Activated naive CD4-positive, alpha-beta T cell treated with anti-CD3 and anti-CD28 coated beads for 36 hours (primary cell): Measurements from ENCODE around the gene PLPPR3. TPM values are rescaled to one million over a fixed set of nuclear protein-coding genes. Genes with fewer than 3 reads are reported as not detected.
"Not testable (repeated sequence)": the region's sequence is repeated elsewhere in the genome, so short reads cannot be mapped to it uniquely, and the experiment has no call there.

Source experiments
- CTCF ChIA-PET: fragments of 350-600 bp; sonication (Branson Sonifier 250); formaldehyde crosslinking; loops from one replicate; lab custom pipeline; 2021; ENCODE audit warnings: antibody characterized with exemption; lab: Charles Lee
- DNase-seq: peaks from one replicate; pipeline ENCODE4 v3.0.0-alpha.2; 2020
- H3K27ac Mint-ChIP-seq: one replicate; pipeline ENCODE4 v1.8.0; 2021; ENCODE audit warnings: mild to moderate bottlenecking, mixed read lengths
- H3K27me3 Mint-ChIP-seq: one replicate; pipeline ENCODE4 v1.8.0; 2021; ENCODE audit warnings: low read depth, mixed read lengths
- H3K36me3 Mint-ChIP-seq: one replicate; pipeline ENCODE4 v1.8.0; 2021; ENCODE audit warnings: low read depth, mixed read lengths
- H3K4me1 Mint-ChIP-seq: one replicate; pipeline ENCODE4 v1.8.0; 2021; ENCODE audit warnings: low read depth, mixed read lengths
- H3K4me3 Mint-ChIP-seq: one replicate; pipeline ENCODE4 v1.8.0; 2021; ENCODE audit warnings: mild to moderate bottlenecking, moderate library complexity, mixed read lengths
- H3K9me3 Mint-ChIP-seq: one replicate; pipeline ENCODE4 v1.8.0; 2021; ENCODE audit warnings: mixed read lengths
- intact Hi-C: fragments of 100-400 bp; cut with micrococcal nuclease; formaldehyde crosslinking; loops from one replicate; pipeline ENCODE4 v1.15.1; 2023
- total RNA-seq, 2 experiments: library from RNA; stranded (reverse); gene quantifications; one replicate each; pipeline ENCODE4 v1.2.3, GENCODE V29; 2021

The PLPPR3 gene
- total RNA-seq, 2 experiments from 2014 or later: not detected

GRCh38 chr19:861756-862580 is 40.2 kb upstream of the PLPPR3 start:
- H3K4me3 Mint-ChIP-seq: peak overlapping the region; percentile 51
- H3K4me1 Mint-ChIP-seq: peaks cover 13% of the 10 kb centered on the region
- intact Hi-C loops: loop anchor here (1.0 to 2.0 kb wide), 3 partner anchors 65 to 123 kb away; partner anchors contain the start of genes PTBP1 and WDR18
- peaks cover 6% of the 10 kb centered on the region for H3K27me3 Mint-ChIP-seq
- H3K9me3 Mint-ChIP-seq: no peaks in the 10 kb centered on the region
- CTCF ChIA-PET: interaction anchor here (2.5 to 3.6 kb wide), 2 partner anchors 53 to 58 kb away, joined by 21 to 23 read pairs; partner anchors contain the start of gene KISS1R
- no peaks in the 10 kb centered on the region for H3K36me3 Mint-ChIP-seq
- peak; percentile 74 for DNase-seq
- H3K27ac Mint-ChIP-seq: no peak overlapping the region

GRCh38 chr19:861141-861755 is 39.5 kb upstream of the PLPPR3 start:
- Mint-ChIP-seq H3K27ac (no peak overlapping the region), H3K4me1 (peaks cover 13% of the 10 kb centered on the region), H3K27me3 (peaks cover 6% of the 10 kb centered on the region), H3K9me3 (no peaks in the 10 kb centered on the region), H3K4me3 (no peak overlapping the region), H3K36me3 (no peaks in the 10 kb centered on the region)
- intact Hi-C loops: no loop called here
- DNase-seq: no peak
- CTCF ChIA-PET: no interaction called here

- Mint-ChIP-seq H3K36me3 (no peaks in the 10 kb centered on the region), H3K27ac (no peak within 1 kb of the TSS), H3K9me3 (no peaks in the 10 kb centered on the region), H3K27me3 (peaks cover 6% of the 10 kb centered on the region), H3K4me3 (peak within 1 kb of the TSS; percentile 27), H3K4me1 (peaks cover 13% of the 10 kb centered on the region)
- DNase-seq: no peak
- CTCF ChIA-PET: interaction anchor here (0.6 to 1.5 kb wide), 2 partner anchors 24 to 86 kb away, joined by 3 to 4 read pairs; no protein-coding TSS in a partner anchor
- intact Hi-C loops: no loop called here
Observed at GRCh38 chr19:858868-859843, 37.4 kb upstream of the PLPPR3 start, which contains the start of gene CFD. CFD (plus strand) TSS chr19:859664; CDS start chr19:859690, 26 bp downstream.

GRCh38 chr19:858284-858683 is 36.5 kb upstream of the PLPPR3 start:
- DNase-seq: no peak
- no peaks in the 10 kb centered on the region for H3K36me3 Mint-ChIP-seq
- H3K27me3 Mint-ChIP-seq: peaks cover 3% of the 10 kb centered on the region
- H3K4me3 Mint-ChIP-seq: no peak overlapping the region
- CTCF ChIA-PET: interaction anchor here (0.6 to 1.5 kb wide), 2 partner anchors 24 to 85 kb away, joined by 3 to 4 read pairs; no protein-coding TSS in a partner anchor
- peaks cover 6% of the 10 kb centered on the region for H3K4me1 Mint-ChIP-seq
- no peak overlapping the region for H3K27ac Mint-ChIP-seq
- intact Hi-C loops: no loop called here
- H3K9me3 Mint-ChIP-seq: no peaks in the 10 kb centered on the region

GRCh38 chr19:855566-856120 is 33.9 kb upstream of the PLPPR3 start:
- Mint-ChIP-seq H3K27me3 (peaks cover 6% of the 10 kb centered on the region), H3K4me1 (no peaks in the 10 kb centered on the region), H3K27ac (no peak overlapping the region), H3K36me3 (no peaks in the 10 kb centered on the region), H3K4me3 (no peak overlapping the region), H3K9me3 (no peaks in the 10 kb centered on the region)
- CTCF ChIA-PET: interaction anchor here (0.9 to 1.1 kb wide), 2 partner anchors 9 to 141 kb away, joined by 3 read pairs; no protein-coding TSS in a partner anchor
- intact Hi-C loops: no loop called here
- DNase-seq: no peak

GRCh38 chr19:855142-855541 is 33.4 kb upstream of the PLPPR3 start:
- H3K4me3 Mint-ChIP-seq: no peak overlapping the region
- DNase-seq: no peak
- intact Hi-C loops: no loop called here
- CTCF ChIA-PET: no interaction called here
- H3K27ac Mint-ChIP-seq: no peak overlapping the region
- H3K27me3 Mint-ChIP-seq: peaks cover 7% of the 10 kb centered on the region
- H3K4me1 Mint-ChIP-seq: no peaks in the 10 kb centered on the region
- H3K9me3 Mint-ChIP-seq: no peaks in the 10 kb centered on the region
- H3K36me3 Mint-ChIP-seq: no peaks in the 10 kb centered on the region

GRCh38 chr19:854549-854948 is 32.8 kb upstream of the PLPPR3 start:
- H3K4me1 Mint-ChIP-seq: no peaks in the 10 kb centered on the region
- DNase-seq: no peak
- no peaks in the 10 kb centered on the region for H3K9me3 Mint-ChIP-seq
- peaks cover 13% of the 10 kb centered on the region for H3K27me3 Mint-ChIP-seq
- no peak overlapping the region for H3K4me3 Mint-ChIP-seq
- H3K36me3 Mint-ChIP-seq: no peaks in the 10 kb centered on the region
- H3K27ac Mint-ChIP-seq: no peak overlapping the region
- CTCF ChIA-PET: interaction anchor here (0.7 kb wide), 1 partner anchor 117 kb away, joined by 3 read pairs; no protein-coding TSS in a partner anchor
- intact Hi-C loops: no loop called here

- CTCF ChIA-PET, intact Hi-C loops, H3K36me3 Mint-ChIP-seq, DNase-seq, H3K4me1 Mint-ChIP-seq, H3K4me3 Mint-ChIP-seq, H3K27ac Mint-ChIP-seq, H3K9me3 Mint-ChIP-seq: not testable (repeated sequence)
- peaks cover 16% of the 10 kb centered on the region for H3K27me3 Mint-ChIP-seq
Observed at GRCh38 chr19:853614-854220, 32.0 kb upstream of the PLPPR3 start.

- intact Hi-C loops: no loop called here
- no peaks in the 10 kb centered on the region for H3K9me3 Mint-ChIP-seq
- CTCF ChIA-PET: no interaction called here
- no peak overlapping the region for H3K4me3 Mint-ChIP-seq
- no peaks in the 10 kb centered on the region for H3K36me3 Mint-ChIP-seq
- no peak for DNase-seq
- H3K27ac Mint-ChIP-seq: no peak overlapping the region
- H3K4me1 Mint-ChIP-seq: no peaks in the 10 kb centered on the region
- H3K27me3 Mint-ChIP-seq: peaks cover 21% of the 10 kb centered on the region
Observed at GRCh38 chr19:853014-853585, 31.3 kb upstream of the PLPPR3 start.

GRCh38 chr19:852136-853013 is 30.6 kb upstream of the PLPPR3 start, which contains the start of gene ELANE:
ELANE (plus strand) TSS chr19:852303; CDS start chr19:852329, 26 bp downstream.
- intact Hi-C loops: no loop called here

More at GRCh38 chr19:852136-853013, 30.6 kb upstream of the PLPPR3 start, which contains the start of gene ELANE:
- CTCF ChIA-PET: no interaction called here
- H3K36me3 Mint-ChIP-seq: no peaks in the 10 kb centered on the region
- no peak within 1 kb of the TSS for H3K27ac Mint-ChIP-seq
- no peak within 1 kb of the TSS for H3K4me3 Mint-ChIP-seq
- no peaks in the 10 kb centered on the region for H3K4me1 Mint-ChIP-seq
- peaks cover 24% of the 10 kb centered on the region for H3K27me3 Mint-ChIP-seq
- no peaks in the 10 kb centered on the region for H3K9me3 Mint-ChIP-seq
- no peak for DNase-seq
